HG03571 (cell line): ENCODE results near the gene C16orf96.

Experiments used
- ATAC-seq: cut with Tn5 transposase; IDR thresholded peaks from one replicate; pipeline ENCODE4 v1.9.1; 2021; ENCODE audit not compliant: unreplicated experiment

C16orf96 gene

GRCh38 chr16:4615384-4616046 is 59.4 kb downstream of the C16orf96 start:
- ATAC-seq = no peak

- peak; percentile 76 for ATAC-seq
Measured at GRCh38 chr16:4616047-4616811, 60.1 kb downstream of the C16orf96 start.

- ATAC-seq = no peak
Measured at GRCh38 chr16:4617880-4618279, 61.7 kb downstream of the C16orf96 start.

GRCh38 chr16:4618645-4619418 is 62.7 kb downstream of the C16orf96 start:
- ATAC-seq = no peak

- no peak for ATAC-seq
Measured at GRCh38 chr16:4623593-4623992, 67.5 kb downstream of the C16orf96 start.

GRCh38 chr16:4624015-4624826 is 68.1 kb downstream of the C16orf96 start, which contains the start of gene MGRN1:
Gene MGRN1 (plus strand): TSS chr16:4624826. CDS start chr16:4624961, 135 bp downstream.
- peak; percentile 73 for ATAC-seq

- peak; percentile 46 for ATAC-seq
Measured at GRCh38 chr16:4624827-4625559, 68.9 kb downstream of the C16orf96 start.

- ATAC-seq = peak; percentile 5
Measured at GRCh38 chr16:4625560-4626159, 69.5 kb downstream of the C16orf96 start.

GRCh38 chr16:4626396-4626795 is 70.3 kb downstream of the C16orf96 start:
- no peak for ATAC-seq

GRCh38 chr16:4628283-4628682 is 72.1 kb downstream of the C16orf96 start:
- no peak for ATAC-seq

GRCh38 chr16:4631444-4631843 is 75.3 kb downstream of the C16orf96 start:
- ATAC-seq = no peak

- no peak for ATAC-seq
Measured at GRCh38 chr16:4633910-4634635, 77.9 kb downstream of the C16orf96 start.

GRCh38 chr16:4634768-4635167 is 78.6 kb downstream of the C16orf96 start:
- ATAC-seq = no peak

- no peak for ATAC-seq
Measured at GRCh38 chr16:4636196-4636595, 80.1 kb downstream of the C16orf96 start.

- no peak for ATAC-seq
Measured at GRCh38 chr16:4637501-4638166, 81.5 kb downstream of the C16orf96 start.

GRCh38 chr16:4639899-4640509 is 83.9 kb downstream of the C16orf96 start:
- no peak for ATAC-seq

GRCh38 chr16:4640572-4641305 is 84.6 kb downstream of the C16orf96 start:
- ATAC-seq = no peak
